ENCODE results near the gene PEA15.

PEA15 gene

DNA sequence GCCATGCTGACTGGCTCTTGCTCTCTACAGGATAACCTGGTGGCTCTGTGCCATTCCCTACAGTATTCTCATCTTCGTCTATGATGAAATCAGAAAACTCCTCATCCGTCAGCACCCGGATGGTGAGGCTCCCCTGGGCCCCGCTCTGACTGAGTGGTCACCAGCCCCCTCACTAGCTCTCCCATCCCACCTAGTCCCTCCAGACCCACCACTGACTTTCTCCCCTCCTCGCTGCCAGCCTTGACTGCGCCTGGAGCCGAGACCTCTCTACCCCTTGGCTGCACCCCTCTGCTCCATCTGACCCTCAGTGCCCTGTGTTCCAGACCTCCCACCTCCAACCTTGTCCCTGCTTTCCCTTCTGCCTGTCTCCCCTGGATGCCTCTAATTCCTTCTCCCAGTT is 18.9 kb upstream of the PEA15 start:
- DNase-seq = no peak

DNA sequence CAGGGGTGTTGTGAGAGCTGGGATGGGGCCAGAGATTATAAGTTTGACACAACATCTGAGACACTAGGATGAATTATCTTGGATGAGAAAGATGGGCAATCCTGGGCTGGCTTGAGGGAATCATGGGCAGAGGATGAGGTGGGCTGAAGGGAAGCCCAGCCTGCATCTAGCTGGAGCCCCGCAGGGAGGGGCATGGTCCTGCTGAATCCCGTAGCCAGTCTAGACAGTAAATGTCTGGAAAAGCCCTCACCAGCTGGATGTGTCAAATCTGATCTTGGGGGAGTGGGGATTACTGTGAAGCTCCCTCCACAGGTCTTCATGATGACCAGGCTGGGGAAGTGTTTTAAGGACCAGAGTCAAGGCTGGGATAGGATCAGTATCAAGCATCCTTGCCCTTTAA is 18.5 kb upstream of the PEA15 start:
- no peak for DNase-seq

DNA sequence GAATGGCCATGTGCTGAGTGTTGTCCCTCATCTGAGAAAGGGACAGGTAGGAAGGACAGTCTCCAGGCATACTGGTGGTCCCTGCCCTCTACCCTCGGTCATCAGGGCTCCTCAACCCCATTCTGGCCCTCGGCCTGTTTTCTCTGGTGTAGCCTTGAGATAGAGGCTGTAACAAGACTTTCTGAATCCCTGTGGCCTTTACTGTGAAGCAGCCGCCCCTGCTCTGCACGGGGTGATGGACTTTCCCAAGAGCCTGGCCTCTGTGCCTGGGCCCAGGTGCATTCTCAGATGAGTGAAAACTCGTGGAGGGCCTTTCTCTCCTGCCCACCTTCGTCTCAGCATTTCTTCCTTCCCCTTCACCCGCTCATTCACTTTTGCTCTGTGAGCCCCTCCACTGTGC is 17.8 kb upstream of the PEA15 start:
- no peak for DNase-seq

DNA sequence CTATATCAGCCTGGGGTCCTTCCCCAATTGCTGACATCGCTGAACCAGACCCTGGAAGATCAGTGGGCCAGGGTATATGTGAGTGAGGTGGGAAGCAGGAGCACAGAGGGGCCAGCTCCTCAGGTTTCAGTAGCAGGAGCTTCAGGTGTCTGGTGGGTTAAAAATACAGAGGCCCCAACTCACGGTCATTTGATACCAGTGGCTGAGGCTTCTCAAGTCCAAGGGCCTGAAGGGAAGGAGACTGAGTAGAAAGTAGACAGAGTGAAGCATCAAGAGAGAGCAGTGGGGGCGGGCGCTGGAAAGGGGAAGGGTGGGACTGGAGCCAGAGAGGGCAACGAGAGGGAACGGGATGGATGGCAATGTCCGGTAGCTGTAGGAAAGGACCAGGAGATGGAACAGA is 16.8 kb upstream of the PEA15 start:
- DNase-seq = no peak

DNA sequence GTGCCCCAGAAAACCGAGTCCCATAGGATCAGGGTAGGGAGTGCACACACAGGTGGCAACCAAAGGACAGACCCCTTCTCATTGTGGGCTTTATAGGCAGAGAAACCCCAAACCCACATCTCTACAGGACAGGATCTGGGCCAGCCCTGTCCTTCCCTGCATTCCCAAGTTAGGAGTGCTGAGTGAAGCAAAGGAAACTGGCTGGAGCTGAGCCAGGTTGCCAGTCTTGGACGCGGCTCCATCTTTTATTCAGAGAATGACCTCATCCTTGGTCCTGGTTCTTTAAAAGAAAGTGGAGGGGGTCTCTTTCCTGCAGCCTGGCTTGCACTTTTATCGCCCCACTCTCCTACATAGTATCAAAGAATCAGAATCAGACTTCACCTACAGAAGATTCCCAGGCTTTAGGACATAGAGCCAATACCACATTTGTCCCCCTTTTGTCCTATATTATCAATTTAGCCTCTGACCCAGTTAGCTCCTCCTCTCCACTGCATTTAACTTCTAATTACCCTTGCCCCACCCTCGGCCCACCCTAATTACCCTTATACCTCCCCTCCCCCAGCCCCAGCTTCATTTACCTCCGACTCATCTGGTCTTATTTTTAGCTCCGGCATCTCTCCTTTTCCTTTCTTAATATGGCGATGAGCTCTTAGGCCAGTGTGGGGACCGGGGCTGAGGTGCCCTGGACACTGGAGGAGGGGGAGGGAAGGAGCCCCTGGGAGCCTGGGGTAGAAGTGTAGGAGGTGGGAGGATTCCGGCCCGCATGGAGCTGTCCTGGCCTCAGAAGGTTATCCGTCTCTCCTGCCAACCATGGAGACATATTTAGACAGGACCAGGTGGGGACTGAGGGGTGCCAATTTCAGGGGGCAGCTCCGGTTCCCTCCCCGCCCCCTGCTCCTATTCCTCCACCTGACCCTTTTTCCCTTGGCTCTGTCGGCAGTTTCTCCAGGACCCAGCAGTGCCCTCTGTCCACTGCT is 15.2 kb upstream of the PEA15 start, which contains the start of gene CASQ1:
Gene CASQ1, plus strand, starts transcription at position 927 of the 977 bp plus-strand sequence. CDS start 177 bp downstream, outside the sequence.
- no peak for DNase-seq

DNA sequence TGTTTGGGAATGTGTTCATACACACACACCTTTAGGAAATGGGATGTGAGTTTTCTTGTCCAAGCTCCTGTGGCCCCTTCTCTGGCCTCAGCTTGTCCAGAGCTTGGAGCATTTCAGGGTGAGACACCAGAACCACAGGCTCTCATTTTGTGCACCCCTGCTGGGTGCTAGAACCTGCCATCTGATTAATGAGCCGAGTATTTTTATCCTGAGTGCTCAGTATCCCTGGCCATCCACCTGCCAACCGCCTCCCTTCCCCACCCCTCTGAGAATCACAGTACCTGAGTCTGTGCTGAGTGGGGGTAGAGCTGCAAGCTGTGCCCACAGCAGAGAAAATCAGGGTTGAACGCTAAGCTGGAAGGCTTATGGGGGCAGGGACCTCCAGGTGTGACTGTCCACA is 13.4 kb upstream of the PEA15 start:
- DNase-seq = no peak

DNA sequence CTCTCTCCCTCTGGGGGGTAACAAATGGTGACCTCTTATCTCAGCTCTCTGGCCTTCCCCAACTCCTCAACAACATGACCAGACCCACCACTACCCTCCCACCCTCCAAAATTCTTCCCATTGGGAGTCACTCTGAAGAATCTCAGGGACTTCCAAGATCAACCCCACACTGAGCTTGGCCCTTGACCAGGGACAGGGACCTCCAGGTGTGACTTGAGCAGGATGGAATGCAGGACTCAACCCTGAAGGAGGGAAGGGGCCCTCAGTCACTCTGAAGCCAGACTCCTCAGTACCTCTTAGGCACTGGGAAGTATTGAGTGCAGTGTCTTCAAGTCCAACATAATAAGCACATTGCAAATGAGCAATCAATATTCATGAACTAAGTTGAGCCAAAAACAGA is 12.9 kb upstream of the PEA15 start:
- no peak for DNase-seq

DNA sequence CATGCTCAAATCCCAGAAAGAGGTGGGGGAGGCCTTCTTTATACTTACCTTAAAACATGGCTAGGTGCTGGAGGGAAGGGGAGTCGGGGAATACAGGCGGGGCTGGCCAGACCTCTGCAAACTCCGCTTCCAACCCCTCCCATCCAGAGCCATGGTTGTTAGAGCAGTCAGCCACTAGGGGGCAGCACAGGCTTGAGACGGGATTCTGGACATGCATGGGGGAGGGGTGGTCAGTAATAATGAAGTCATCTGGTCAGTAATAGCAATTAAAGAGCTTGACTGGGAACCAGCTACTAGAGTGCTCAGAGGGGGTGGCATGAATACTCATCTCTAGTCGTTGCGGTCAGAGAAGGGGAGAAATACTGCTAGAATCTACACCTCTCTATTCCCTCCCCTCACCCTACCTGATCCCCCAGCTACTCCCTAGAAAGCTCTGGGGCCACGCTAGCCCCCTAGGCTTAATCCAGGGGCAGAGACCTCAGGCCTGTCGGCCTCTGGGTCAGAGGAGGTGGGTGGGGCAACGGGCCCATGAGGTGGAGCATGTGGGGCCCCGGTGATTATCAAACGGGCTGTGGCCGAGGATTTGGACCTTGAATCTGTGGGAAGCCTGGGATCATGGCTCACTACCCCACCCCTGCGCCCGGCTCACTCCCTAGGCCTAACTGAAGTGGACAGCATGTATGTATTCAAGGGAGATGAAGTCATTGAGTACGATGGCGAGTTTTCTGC is 11.9 kb upstream of the PEA15 start:
- DNase-seq = peak; percentile 74

DNA sequence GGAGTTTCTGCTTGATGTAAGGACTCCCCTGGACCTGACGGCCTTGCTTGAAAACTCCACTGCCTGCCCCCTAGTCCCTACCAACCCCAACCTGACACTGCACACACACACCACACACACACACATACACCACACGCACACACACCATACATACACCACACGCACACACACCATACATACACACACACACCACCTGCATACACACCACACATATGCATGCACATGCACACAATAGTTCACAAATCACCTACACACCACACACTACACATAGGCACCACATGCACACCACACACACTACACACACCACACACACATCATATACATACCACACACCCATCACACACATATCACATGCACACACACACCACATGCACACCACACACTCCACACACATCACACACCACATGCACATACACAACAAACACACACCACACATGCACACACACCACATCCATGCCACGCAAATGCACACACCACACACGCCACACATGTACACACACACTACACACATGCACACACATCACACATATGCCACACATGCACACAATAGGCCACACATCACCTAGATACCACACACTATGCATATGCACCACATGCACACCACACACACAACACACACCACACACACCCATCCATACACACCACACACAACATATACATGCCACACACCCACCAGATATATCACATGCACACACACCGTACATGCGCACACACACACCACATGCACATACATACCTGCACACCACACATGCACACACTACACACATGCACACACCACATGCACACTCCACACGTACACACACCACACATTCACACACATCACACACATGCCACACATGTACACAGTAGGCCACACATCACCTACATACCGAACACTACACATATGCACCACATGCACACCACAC is 11.1 kb upstream of the PEA15 start:
- DNase-seq = no peak

DNA sequence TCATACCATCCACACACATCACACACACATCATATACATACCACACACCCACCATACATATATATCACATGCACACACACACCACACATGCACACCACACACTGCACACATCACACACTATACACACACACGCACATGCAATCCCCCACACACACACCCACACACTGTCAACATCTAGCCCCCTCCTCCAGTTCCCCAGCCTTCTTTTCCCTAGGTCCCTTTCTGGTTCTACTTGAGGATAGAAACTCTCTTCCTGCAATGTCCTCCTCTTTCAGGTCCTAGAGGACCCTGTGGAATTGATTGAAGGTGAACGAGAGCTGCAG is 10.5 kb upstream of the PEA15 start:
- DNase-seq = no peak

DNA sequence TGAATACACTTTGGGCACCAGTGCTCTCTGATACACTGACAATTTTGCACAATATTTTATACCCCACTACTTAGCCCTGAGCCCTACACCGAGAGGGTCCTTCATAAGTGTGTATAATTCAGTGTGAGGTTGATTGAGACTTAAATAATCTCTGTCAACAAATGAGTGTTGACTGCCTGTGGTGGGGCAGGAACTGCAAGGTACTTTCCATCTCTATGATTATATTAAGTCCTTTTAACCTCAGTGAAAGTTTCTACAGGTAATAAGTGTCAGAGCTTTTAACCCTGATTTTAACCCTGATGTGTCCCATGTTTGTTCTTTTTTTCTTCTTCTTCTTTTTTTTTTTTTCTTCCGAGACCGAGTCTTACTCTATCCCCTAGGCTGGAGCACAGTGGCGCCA is 9.0 kb upstream of the PEA15 start:
- no peak for DNase-seq

DNA sequence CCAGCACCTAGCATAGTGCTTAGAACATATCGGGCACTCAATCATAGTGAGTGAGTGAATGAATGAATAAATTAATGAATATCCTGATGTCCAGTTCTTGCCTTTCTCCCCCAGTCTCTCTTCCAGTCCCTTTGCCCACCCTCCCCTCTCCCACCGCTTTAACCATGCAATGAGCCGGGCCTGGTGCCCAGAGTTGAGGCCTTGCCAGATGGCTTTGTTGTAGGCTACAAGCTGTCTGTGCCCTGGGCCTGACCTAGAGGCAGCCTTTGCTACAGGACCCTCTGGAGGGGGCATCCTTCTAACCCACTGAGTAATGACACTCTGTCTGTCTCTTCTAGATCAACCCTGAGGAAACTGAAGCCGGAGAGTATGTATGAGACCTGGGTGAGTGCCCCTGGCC is 8.0 kb upstream of the PEA15 start:
- no peak for DNase-seq

DNA sequence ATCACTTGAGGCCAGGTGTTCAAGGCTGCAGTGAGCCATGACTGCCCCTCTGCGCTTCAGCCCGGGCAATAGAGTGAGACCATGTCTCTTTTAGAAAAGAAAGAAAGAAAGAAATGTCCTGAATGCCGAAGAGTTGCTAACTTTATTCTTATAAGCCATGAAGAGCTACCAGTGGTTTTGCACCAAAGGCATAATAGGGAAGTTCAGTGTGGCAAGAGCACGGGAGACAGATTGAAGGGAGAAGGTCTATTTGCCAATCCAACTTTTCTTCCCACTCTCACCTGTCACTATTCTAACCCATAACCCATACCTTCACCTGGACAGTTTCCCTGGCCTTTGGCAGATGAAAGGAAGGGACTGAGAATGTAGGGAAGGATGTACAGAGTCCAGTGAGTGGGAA is 4.4 kb upstream of the PEA15 start:
- no peak for DNase-seq

DNA sequence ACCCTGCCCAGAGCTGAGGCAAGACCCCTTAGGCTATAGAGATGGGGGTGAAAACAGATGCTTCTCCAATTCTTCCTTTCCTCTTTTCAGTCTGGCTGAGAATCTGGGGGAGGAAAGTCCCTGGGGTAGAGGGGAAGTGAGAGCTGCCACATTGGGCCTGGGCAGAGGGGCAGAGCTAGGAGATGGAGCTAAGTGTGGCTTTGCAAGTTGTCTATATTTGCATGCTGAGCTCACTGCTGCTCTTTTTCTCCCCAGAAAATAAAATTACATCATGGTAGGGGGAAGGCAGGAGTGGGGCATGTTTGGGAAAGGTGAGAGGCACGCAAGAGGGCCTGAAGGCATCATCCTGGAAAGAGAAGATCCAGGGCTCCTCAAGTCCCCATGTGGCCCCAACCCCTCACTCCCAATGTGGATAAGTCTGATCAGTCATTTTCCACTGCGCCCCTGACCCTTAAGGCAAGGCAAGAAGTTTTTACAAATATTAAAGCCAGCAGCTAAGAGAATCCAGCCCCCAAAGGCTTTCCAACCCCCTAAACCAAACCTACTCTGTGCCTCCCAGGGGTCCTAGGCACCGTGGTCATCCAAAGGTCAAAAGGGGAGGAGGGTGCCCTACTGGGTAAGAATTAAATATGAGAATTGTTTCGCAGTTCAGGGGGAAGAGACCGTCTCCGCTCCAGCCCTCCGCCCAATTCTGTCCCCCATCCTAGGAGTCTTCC is 500 bp upstream of the PEA15 start:
- no peak for DNase-seq

DNA sequence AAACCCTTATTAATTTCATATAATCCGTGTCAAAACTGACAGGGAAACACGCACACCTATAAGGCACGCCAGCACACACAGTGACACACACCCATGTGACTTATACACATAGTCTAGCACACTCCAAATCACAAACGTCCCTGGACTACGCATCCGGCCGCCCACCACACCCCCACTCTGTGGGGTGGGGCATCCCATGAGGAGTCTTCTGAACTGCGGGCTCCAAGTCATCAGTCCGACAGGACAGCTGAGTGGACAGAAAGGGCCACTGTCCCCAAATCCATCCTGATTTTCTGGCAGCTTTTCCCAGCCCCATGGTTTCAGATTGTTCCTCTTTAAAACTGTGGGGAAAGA is 829 bp downstream of the PEA15 start:
- DNase-seq = no peak

DNA sequence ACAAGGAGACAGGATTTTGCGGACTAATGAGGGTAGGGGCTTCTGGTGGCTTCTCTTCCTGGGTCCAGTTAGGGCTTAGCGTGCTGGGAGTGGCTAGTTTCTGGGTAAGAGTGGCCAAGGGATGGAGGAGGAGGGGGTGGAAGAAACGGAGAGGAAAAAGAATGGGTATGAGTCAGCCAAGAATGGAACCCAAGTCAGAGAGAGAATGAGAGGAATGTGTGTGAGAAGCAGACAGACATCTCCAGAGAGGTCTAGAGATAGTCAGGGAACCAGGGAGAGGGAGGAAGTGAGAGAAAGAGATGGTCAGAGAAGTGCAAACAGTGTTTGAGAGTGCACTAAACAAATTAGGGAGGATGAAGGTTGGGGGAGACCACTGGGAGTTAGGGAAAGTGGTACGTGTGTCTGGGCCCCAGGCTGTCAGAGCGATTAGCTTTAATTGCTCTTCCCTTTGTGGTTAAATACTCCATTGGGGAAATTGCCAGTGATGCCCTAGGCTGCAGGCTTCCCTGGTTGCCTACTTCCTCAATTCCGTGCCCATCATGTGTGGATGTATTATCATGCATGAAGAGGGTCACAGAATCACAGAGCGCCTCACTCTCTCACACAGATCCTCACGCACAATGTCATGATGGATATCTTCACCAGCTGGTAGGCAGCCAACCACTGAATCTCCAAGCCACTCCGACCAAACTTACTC is 1.4 kb downstream of the PEA15 start:
- DNase-seq = peak; percentile 26

DNA sequence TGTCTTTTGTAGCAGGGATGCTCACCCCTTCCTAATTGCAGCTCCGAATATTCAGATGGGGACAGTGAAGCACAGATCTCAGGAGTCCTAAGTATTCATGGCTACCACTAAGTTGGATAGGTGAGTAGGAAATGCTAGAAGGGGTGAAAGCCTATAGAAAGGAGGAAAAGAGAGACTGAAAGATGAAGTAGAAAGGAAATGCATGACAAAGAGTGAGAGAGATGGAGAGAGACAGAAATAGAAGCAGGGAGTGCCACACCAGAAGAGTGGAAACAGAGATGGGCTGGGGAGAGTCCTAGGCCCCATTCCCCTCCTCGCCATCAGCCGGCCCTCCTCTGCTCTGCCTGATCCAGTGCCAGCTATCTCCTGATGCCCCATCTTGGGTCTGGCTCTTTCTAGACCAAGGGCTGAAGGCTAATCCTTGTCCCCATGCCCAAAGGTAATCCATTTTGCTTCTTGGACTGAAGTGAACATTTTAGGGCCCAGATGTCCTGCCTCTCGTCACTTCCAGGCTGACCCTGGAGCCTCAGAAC is 2.0 kb downstream of the PEA15 start:
- no peak for DNase-seq

DNA sequence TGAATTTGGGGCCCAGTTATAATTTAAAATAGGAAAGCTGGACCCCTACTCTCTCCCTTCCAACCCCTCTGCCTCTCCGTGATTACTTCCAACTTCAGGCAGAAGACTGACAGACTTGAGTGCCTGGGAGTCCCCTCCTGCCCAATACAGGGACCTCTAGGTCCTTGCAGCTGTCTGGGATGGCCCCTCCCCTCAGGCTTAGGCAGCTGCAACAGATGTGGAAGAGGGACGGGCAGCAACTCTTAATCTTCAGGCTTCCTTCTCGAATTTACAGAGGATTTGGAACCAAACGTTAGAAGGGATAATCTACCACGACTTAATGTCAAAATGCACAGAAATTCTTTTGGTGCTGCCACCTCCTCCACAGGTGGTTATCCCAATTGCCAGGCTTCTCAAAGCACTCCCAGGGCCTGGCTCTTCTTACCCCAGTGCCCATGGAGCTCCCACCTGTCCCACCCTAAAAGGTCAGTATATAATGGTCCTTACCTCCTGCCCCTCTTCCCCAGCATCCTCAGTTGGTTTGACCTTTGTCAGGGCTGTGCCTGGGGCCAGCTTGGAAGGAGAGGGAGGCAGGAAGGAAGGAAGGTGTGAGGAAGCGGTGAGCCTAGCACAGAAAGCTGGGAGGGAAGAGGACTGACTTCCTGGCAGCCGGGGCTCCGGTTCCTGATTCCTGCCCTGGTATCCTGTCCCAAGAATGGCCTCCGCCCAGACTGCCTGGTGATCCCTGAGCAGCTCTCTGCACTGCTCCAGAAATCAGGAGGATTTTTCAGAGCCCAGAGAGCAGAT is 2.8 kb downstream of the PEA15 start:
- DNase-seq = no peak

DNA sequence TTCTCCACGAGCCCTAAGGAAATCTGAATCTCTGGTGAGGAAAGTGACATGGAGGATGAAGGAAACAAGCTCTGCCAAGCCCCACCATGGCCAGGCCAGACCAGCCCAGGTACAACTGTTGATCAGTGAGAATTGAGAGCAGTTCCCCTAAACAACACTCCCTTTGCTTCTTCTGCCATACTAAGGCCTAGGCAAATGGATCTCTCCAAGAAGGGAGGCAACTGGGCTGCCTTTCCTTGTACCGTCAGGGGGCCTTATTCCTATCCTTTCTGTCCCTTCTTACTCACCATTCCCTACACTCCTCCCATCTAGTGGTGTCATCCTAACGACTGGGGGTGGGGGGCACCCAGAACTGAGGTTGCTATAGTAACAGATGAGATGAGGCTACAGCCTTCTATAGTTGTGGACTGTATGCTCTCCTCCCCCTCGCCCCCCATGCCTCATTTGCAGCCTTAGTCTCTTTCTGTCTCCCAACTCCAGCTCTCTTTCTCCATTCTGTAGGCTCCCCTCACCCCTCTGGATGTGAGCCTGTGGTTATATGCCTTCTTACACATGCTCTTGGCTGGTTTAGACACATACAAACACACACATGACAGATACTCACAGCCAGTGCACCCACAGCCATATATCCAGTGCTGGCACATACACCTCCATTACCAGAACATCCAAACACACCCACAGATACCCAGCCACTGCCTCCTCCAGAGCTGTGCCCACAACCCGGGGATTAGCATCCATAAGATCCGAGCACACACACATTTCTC is 3.6 kb downstream of the PEA15 start:
- no peak for DNase-seq

Data from NCI-H1048 (cell line).